Right forelimb (tissue), 1 donor: ENCODE results near the gene PARD3.

ENCODE experiments used
- DNase-seq: peaks from one replicate; pipeline ENCODE4 v3.0.0-alpha.2; 2018

The PARD3 gene

DNA sequence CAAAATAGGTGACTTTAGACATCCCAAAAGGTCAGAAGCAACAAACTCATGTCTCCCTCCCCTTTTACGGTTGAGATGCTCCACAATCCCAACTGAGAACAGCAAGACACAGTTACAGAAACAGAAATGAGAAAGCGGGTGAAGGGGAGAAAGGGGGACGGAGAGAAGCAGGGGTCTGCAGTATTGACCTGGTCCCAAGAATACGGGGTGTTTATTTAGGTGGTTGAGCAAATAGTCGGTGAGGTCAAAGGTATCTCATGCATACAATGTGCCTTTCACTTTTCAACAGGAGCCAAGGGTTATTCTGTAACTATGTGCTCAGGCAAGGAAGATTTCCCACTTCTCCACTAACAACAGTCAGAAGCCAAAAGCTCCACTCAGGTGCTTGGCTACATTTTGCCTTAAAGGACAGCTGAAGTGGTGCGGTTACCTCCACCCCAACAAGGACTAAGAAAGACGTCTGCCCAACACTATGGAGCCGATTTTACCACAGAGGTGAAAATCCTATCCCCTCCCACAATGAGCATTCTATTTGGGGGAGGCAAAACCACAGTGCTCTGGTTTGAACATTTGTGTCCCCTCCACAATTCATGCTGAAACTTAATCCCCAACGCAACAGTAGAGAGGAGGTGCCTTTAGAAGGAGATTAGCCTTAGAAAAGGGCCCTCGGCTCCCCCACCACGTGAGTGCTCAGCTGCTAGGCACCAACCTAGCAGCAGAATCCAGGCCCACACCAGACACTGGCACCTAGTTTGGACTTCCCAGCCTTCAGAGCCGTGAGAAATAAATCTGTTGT is 77.9 kb downstream of the PARD3 start:
- DNase-seq, result no peak

- no peak for DNase-seq
Measured at GRCh38 chr10:34734918-34735317, 80.2 kb downstream of the PARD3 start.

GRCh38 chr10:34732926-34733325 is 82.2 kb downstream of the PARD3 start:
- DNase-seq, result no peak

- no peak for DNase-seq
Measured at GRCh38 chr10:34731885-34732701, 83.0 kb downstream of the PARD3 start.

DNA sequence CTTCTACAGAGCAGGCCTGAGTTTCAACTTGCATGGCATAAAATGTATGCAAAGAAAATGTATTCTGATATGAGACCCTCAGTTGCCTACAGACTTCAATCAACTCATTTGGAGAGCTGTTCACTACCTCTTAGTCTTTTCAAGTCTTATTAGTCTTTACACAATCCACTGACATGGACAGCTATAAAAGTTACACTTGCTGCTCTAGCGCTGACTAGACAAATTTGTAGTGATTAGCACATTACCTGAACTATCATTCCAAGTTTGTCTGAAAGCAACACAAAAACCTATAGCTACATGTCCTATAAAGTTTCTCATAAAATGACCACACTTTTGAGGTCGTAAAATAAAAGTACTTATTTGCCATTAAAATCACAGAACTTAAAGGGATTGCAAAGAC is 83.9 kb downstream of the PARD3 start:
- no peak for DNase-seq

GRCh38 chr10:34730726-34731125 is 84.4 kb downstream of the PARD3 start:
- no peak for DNase-seq

DNA sequence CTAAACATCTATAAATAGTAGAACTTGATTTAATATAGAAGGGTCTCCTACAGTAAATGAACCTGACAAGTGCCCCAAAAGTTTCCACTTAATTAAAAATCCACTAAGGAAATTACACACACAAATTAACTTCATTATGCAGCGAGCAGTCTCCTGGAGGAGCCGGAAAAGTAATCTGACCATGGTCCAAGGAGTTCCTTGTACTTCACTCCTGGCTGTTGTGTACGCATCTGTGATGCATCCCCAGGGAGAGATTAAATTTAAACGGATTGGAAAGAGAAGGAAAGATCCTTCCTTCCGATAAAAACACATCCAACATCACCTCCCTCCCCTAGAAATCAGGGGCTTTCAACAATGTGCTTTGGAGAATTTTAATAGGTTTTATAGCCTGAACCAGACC is 85.5 kb downstream of the PARD3 start:
- no peak for DNase-seq

- DNase-seq, result no peak
Measured at GRCh38 chr10:34728361-34728760, 86.7 kb downstream of the PARD3 start.

GRCh38 chr10:34727595-34728033 is 87.5 kb downstream of the PARD3 start:
- no peak for DNase-seq

- DNase-seq, result no peak
Measured at GRCh38 chr10:34726862-34727261, 88.2 kb downstream of the PARD3 start.

- DNase-seq, result no peak
Measured at GRCh38 chr10:34723750-34724149, 91.3 kb downstream of the PARD3 start.

- no peak for DNase-seq
Measured at GRCh38 chr10:34722404-34722803, 92.7 kb downstream of the PARD3 start.

- DNase-seq, result no peak
Measured at GRCh38 chr10:34721208-34721840, 93.8 kb downstream of the PARD3 start.

GRCh38 chr10:34719746-34720145 is 95.3 kb downstream of the PARD3 start:
- DNase-seq, result no peak

GRCh38 chr10:34719328-34719727 is 95.8 kb downstream of the PARD3 start:
- no peak for DNase-seq

- DNase-seq, result no peak
Measured at GRCh38 chr10:34717429-34717828, 97.7 kb downstream of the PARD3 start.

GRCh38 chr10:34716958-34717357 is 98.1 kb downstream of the PARD3 start:
- no peak for DNase-seq

GRCh38 chr10:34716234-34716633 is 98.9 kb downstream of the PARD3 start:
- no peak for DNase-seq

DNA sequence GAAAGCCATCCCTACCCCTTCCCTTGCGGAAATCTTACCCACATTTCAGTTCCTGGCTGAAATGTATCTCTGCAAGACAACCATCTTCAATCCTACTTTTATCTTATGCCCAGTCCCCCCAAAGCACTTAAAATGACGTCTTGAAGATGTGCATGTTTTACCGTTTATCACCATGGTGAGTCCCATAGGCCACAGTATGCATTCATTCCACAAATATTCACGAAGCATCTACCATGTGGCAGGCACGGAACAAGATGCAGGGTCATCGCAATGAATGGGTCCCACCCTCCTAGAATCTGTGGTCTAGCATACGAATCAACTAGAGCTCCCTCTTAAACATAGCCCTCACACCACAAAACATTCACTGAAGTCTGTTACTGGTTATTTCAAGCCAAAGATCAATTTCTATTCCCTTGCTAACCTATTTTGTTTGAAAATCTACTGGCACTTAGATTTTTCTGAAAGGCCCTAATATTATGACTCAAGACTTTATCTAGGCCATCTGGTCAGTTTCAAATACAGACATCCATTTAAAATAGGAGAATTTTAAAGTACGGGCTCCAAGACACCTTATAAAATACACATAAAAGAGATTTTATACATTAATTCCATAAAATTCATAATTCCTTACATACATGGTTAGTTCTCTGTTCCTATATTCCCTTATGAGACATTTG is 99.4 kb downstream of the PARD3 start:
- DNase-seq, result no peak

GRCh38 chr10:34713875-34714274 is 101.2 kb downstream of the PARD3 start:
- no peak for DNase-seq

DNA sequence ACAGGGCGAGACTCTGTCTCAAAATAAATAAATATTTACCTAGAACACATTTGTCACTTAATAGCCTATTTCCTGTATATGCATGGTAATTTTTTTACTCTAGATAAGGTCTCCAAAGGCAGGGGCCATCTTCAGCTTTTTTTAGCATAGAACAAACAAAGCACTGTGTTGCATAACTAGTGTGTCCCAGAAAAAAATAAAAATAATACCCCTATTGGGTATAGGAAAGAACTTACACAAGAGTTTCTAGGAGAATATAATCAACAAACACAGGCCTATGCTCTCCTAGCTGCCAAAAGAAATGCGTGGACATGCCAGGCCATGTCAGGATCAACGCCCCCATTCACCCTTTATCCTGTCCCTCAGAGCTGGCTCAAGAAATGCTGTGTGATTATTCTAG is 103.6 kb downstream of the PARD3 start:
- DNase-seq, result no peak

GRCh38 chr10:34710391-34710751 is 104.7 kb downstream of the PARD3 start:
- DNase-seq, result no peak
